Right atrium auricular region (tissue), 2 donors: ENCODE results near the gene MARVELD3. TPM values are rescaled to one million over a fixed set of nuclear protein-coding genes. Genes with fewer than 3 reads are reported as not detected.

ENCODE experiments used
- DNase-seq: peaks from one replicate; pipeline ENCODE4 v3.0.0-alpha.2; 2019; ENCODE audit warnings: low spot score
- H3K27ac ChIP-seq, 2 donors: fragments of 200-600 bp; sonication (generic); 1 replicate in 1 of 2; 2 replicates in 1 of 2; pipeline ENCODE4 v1.5.1; 2016 to 2019
- H3K27me3 ChIP-seq, 2 donors: fragments of 200-600 bp; sonication (generic); one replicate each; pipeline versions ENCODE4 v1.5.1 to v1.6.0; 2017 to 2019
- H3K36me3 ChIP-seq: fragments of 200-600 bp; sonication (generic); one replicate; pipeline ENCODE4 v1.5.1; 2016
- H3K4me1 ChIP-seq, 2 donors: fragments of 200-600 bp; sonication (generic); one replicate each; pipeline versions ENCODE4 v1.5.1 to v1.6.0; 2017 to 2019
- H3K4me3 ChIP-seq, 2 donors: fragments of 200-600 bp; sonication (generic); 1 replicate in 1 of 2; 2 replicates in 1 of 2; pipeline ENCODE4 v1.5.1; 2017 to 2019; ENCODE audit warnings: mild to moderate bottlenecking in 1 of 2, moderate library complexity in 1 of 2
- H3K9me3 ChIP-seq, 2 donors: fragments of 200-600 bp; sonication (generic); one replicate each; pipeline ENCODE4 v1.5.1; 2019
- total RNA-seq, 2 donors: library from RNA; depleted of rRNA; stranded (reverse); fragments of >200 nt; gene quantifications; one replicate each; pipeline ENCODE4 v1.1.0, GENCODE V29; 2016
- TF ChIP-seq, protein P1 (sequence below), 2 donors: fragments of 200-600 bp; sonication (generic); IDR thresholded peaks; one replicate each; pipeline ENCODE4 v1.5.1; 2019; ENCODE audit warnings: antibody characterized with exemption in 2 of 2

MARVELD3 gene
- total RNA-seq, 2 donors from 2014 or later, result not detected

DNA sequence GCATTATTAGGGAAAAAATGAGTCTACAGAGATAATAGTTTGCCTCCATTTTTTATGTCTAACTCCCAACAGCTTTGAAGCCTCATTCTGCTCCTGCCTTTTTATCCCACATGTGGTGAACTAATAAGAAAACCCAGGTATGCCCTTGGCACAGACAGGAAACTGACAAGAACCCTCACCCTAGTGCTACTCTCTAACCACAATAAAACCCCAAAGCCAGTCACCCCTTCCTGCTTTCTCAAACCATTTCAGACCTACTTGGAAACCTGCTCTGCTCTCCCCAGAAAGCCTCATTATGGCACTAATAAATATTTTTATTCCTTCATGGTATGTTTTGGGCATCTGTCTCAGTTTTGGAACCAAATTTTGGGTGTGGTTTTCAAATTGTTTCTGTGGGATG lies 3.9 kb upstream of the MARVELD3 start:
- no peaks in the 10 kb centered on the region for H3K36me3 ChIP-seq
- no peak for DNase-seq
- TF ChIP-seq, protein P1, sequence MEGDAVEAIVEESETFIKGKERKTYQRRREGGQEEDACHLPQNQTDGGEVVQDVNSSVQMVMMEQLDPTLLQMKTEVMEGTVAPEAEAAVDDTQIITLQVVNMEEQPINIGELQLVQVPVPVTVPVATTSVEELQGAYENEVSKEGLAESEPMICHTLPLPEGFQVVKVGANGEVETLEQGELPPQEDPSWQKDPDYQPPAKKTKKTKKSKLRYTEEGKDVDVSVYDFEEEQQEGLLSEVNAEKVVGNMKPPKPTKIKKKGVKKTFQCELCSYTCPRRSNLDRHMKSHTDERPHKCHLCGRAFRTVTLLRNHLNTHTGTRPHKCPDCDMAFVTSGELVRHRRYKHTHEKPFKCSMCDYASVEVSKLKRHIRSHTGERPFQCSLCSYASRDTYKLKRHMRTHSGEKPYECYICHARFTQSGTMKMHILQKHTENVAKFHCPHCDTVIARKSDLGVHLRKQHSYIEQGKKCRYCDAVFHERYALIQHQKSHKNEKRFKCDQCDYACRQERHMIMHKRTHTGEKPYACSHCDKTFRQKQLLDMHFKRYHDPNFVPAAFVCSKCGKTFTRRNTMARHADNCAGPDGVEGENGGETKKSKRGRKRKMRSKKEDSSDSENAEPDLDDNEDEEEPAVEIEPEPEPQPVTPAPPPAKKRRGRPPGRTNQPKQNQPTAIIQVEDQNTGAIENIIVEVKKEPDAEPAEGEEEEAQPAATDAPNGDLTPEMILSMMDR (IDR thresholded peaks at IDR 0.05), result no peak
- H3K27me3 ChIP-seq, result peaks cover 14 to 16% of the 10 kb centered on the region in 2 donors
- H3K27ac ChIP-seq, result no peak overlapping the region
- no peaks in the 10 kb centered on the region for H3K9me3 ChIP-seq
- peaks cover 0 to 14% of the 10 kb centered on the region in 2 donors for H3K4me1 ChIP-seq
- no peak overlapping the region for H3K4me3 ChIP-seq

DNA sequence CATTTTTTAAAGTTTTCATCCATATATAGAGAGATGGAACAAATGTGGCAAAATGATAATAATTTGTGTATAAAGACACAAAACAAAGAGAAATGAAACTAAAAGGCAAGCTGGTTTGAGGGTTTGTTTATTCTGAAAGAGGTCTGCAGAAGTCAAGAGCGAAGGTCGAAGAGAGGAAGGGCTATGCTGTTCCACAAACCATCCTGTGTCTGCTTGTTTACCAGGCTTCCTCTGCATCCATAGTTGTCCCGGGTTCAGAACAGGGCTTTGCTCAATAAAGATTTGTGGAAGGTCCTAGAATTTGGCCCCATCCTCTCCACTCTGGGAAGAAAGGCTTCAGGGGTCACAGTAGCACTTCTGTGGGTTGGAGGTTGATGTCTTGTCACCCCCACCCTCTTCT lies 2.4 kb upstream of the MARVELD3 start:
- DNase-seq, result no peak
- TF ChIP-seq, protein P1 (IDR thresholded peaks at IDR 0.05), result no peak
- no peaks in the 10 kb centered on the region for H3K36me3 ChIP-seq
- peaks cover 0 to 14% of the 10 kb centered on the region in 2 donors for H3K4me1 ChIP-seq
- H3K9me3 ChIP-seq, result no peaks in the 10 kb centered on the region
- peaks cover 15 to 16% of the 10 kb centered on the region in 2 donors for H3K27me3 ChIP-seq
- no peak overlapping the region for H3K4me3 ChIP-seq
- no peak overlapping the region for H3K27ac ChIP-seq

DNA sequence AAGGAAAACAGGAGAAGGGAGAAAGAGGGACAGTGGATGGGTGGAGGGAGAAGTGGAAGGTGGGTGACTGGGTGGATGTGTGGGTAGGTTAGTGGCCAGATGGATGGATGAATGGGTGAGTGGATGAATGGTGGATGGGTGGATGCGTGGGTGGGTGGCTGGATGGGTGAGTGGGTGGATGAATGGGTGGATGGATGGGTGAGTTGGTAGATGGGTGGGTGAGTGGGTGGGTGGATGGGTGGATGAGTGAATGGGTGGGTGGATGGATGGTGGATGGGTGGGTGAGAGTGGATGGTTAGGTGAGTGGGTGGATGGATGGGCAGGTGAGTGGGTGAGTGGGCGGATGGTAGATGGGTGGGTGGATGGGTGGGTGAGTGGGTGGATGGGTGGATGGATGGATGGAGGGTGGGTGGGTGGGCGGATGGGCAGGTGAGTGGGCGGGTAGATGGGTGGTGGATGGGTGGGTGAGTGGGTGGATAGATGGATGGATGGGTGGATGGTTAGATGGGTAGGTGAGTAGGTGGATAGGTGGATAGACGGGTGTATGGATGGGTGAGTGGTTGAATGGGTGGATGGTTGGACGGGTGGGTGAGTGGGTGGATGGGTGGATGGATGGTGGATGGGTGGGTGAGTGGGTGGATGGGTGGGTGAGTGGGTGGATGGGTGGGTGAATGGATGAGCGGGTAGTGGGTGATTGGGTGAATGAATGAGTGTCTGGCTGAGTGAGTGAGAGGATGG lies 702 bp upstream of the MARVELD3 start:
- Histone ChIP-seq H3K4me1 (peaks cover 0 to 14% of the 10 kb centered on the region in 2 donors), H3K9me3 (no peaks in the 10 kb centered on the region), H3K36me3 (no peaks in the 10 kb centered on the region), H3K4me3 (no peak overlapping the region), H3K27ac (no peak overlapping the region), H3K27me3 (peaks cover 15 to 16% of the 10 kb centered on the region in 2 donors)
- TF ChIP-seq, protein P1 (IDR thresholded peaks at IDR 0.05), result no peak
- no peak for DNase-seq

DNA sequence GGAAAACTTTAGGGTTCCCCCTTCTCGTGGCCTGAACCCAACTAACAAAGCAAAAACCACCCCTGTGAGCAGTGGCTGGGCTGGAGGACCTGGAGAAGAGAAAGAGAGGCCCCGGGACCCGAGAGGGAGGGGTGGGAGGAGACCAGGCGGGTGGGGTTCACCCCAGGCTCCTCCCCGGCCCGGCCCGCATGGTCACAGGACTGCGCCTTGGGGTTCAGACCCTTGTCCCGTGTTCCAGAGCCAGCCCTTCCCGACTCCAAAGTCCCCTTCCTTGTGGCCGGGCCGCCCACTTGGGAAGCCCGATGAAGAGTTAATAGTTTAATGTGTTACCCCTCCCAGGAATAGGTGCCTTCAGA lies 852 bp downstream of the MARVELD3 start:
- H3K4me1 ChIP-seq, result peaks cover 0 to 14% of the 10 kb centered on the region in 2 donors
- no peak overlapping the region for H3K27ac ChIP-seq
- H3K9me3 ChIP-seq, result no peaks in the 10 kb centered on the region
- peak overlapping the region in 1 of 2 donors; percentile 48 for H3K4me3 ChIP-seq
- no peak for DNase-seq
- peaks cover 15 to 16% of the 10 kb centered on the region in 2 donors for H3K27me3 ChIP-seq
- no peaks in the 10 kb centered on the region for H3K36me3 ChIP-seq
- TF ChIP-seq, protein P1 (IDR thresholded peaks at IDR 0.05), result no peak

DNA sequence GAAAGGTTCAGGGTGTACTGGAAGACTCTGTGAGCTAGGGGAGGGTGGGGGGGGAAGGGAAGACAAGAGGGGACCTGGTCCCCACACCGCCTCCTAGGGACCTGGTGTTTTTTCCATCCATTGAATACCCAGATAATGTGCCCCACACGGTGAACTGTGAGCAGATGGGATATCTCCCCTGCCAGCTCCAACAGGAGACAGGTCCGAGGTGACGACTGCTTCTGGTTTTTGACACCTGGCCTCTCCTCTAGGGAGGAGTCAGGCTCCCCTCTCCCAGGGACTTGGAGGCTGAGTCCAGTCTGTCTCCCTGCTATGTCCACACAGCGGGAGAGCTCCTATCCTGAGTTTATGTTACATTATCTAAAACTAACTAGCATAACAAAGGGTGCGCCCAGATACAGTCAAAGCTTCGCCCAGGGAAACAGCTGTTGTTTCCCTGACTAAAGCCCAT lies 1.8 kb downstream of the MARVELD3 start:
- no peaks in the 10 kb centered on the region for H3K9me3 ChIP-seq
- H3K4me1 ChIP-seq, result peaks cover 0 to 14% of the 10 kb centered on the region in 2 donors
- H3K4me3 ChIP-seq, result no peak overlapping the region
- DNase-seq, result no peak
- no peak overlapping the region for H3K27ac ChIP-seq
- H3K27me3 ChIP-seq, result peaks cover 15 to 16% of the 10 kb centered on the region in 2 donors
- TF ChIP-seq, protein P1 (IDR thresholded peaks at IDR 0.05), result no peak
- H3K36me3 ChIP-seq, result no peaks in the 10 kb centered on the region
